ENCODE results near the gene TRIM31. TPM values are rescaled to one million over a fixed set of nuclear protein-coding genes. Genes with fewer than 3 reads are reported as not detected.
A peak's percentile ranks its signal among the peaks of the same experiment; 100 is the strongest.

The TRIM31 gene
- polyA plus RNA-seq, 2 of the 4 experiments (the other 2 are of a cell fraction) = 2.9 to 3.2 TPM

DNA sequence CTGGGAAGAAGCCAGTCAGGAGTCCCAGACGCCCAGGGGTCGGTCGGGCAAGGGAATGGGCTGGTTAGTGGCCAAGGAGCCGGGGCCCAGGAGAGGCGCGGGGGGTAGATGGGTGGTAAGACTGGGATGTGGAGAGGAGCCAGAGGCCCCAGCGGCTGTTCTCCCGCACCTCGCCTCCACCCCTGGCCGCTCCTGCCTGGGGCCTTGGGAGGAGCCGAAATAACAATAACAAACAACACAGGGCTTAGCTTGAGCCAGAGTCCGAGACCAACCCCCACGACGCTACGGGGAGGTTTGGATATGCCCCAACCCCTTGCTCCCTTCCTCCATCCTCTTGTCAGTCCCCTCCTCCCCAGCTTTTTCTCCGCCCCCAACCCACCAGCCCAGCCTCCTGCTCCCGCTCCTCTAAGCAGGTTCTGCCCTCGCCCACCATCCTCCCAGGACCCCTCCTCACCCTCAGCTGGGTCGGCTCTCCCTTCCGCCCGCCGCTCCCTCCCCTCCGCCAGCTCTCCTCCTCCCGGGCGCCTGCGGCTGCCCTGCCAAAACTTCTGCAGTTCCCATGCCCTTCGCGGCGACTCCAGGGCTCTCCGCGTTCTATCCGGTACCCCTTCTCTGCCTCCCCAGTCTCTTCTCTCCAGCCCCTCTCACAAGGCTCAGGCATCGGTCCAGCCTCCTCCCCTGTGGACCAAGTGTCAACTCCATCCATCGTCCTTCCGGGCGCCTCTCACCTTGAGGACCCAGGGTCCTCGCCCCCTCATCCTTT lies 38.4 kb downstream of the TRIM31 start:
- 90% methylated on average over 37 of the region's 37 CpGs for WGBS (ENCODE audit: missing lambda C conversion rate)
- DNase-seq (ENCODE audit: low read depth in 1 of 2, low spot score in 1 of 2) = no peak
- Histone ChIP-seq H3K27ac (no peak overlapping the region), H3K4me3 (no peak overlapping the region; the same call in 2 of the 3 replicates), H3K9me3 (no peaks in the 10 kb centered on the region), H3K4me1 (peaks cover 8% of the 10 kb centered on the region; the same call in 1 of the 3 replicates), H3K4me2 (peak overlapping the region; percentile 63)
- TF ChIP-seq CBX2 (IDR thresholded peaks at IDR 0.05; ENCODE audit: borderline replicate concordance, low read depth) (no peak), NR3C1 (IDR thresholded peaks at IDR 0.05) (no peak), MYC (IDR thresholded peaks at IDR 0.05; ENCODE audit: borderline replicate concordance, low read length) (no peak), USF2 (IDR thresholded peaks at IDR 0.05) (no peak), E2F6 (IDR thresholded peaks at IDR 0.05; ENCODE audit: borderline replicate concordance, low read depth) (no peak), RCOR1 (IDR thresholded peaks at IDR 0.05; ENCODE audit: low read depth, low read length) (no peak), JUN (IDR thresholded peaks at IDR 0.05) (no peak), KDM1A (IDR thresholded peaks at IDR 0.05; ENCODE audit: low read depth) (no peak), TP53 (CRISPR knock-in tag; IDR thresholded peaks at IDR 0.05) (no peak), HOXA7 (CRISPR knock-in tag; IDR thresholded peaks at IDR 0.05) (no peak), POLR2A (IDR thresholded peaks at IDR 0.05; ENCODE audit: low read length) (no peak), FOSL2 (IDR thresholded peaks at IDR 0.05) (no peak), FOSL2 (CRISPR knock-in tag; IDR thresholded peaks at IDR 0.05) (no peak), HEYL (CRISPR knock-in tag; IDR thresholded peaks at IDR 0.05) (no peak), NFE2L2 (conservative IDR thresholded peaks at IDR 0.05; ENCODE audit: low read length) (no peak), RAD21 (conservative IDR thresholded peaks at IDR 0.05 in 1 of 2, IDR thresholded peaks at IDR 0.05 in 1 of 2) (no peak), FOXS1 (CRISPR knock-in tag; IDR thresholded peaks at IDR 0.05) (no peak), JUNB (IDR thresholded peaks at IDR 0.05) (no peak), RARB (CRISPR knock-in tag; IDR thresholded peaks at IDR 0.05) (no peak)
- TF ChIP-seq, protein P1, sequence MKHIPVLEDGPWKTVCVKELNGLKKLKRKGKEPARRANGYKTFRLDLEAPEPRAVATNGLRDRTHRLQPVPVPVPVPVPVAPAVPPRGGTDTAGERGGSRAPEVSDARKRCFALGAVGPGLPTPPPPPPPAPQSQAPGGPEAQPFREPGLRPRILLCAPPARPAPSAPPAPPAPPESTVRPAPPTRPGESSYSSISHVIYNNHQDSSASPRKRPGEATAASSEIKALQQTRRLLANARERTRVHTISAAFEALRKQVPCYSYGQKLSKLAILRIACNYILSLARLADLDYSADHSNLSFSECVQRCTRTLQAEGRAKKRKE (CRISPR knock-in tag; IDR thresholded peaks at IDR 0.05; ENCODE audit: low read depth) = no peak
- no peak for FAIRE-seq
- ChIA-PET POLR2A (no interaction called here), CTCF (interaction anchor here (0.6 to 1.4 kb wide), 5 partner anchors 13 to 51 kb away, joined by 3 read pairs; partner anchors contain the start of gene POLR1H)
- ATAC-seq = no peak

DNA sequence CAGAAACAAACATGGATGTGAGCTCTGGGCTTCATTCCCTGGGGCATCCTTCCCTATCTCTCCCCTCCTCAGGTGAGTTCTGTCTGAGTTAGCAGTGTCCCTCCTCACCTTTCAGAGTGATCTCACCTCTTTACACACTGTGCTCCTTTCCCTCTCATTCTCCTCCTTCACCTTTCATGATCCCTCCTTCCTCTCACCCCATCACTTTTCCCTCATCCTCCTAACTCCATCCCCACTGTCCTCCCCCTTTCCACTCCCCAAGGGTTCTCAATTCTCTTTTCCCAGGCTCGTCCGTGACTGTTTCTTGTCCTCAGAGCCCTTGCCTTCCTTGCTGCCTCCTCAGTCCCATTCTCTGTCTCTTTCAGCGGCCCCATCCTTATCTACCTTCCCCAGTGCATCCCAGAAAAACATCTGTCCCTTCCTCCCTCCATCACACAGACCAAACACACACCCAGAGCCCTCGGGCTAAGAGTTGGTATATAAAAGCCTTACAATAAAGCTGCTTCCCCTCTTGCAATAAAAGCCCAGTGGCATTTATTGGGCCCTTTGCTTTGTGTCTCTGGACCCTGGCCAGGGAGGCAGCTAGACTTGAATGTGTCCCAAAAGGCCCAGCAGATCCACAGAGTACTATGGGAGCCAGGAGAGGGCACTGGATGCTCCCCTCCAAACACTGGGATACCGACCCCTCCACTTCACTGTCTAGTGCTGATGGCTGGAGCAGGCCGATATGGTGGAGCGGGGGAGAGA lies 39.2 kb downstream of the TRIM31 start:
- Histone ChIP-seq H3K4me3 (no peak overlapping the region), H3K27ac (no peak overlapping the region), H3K4me2 (no peak overlapping the region), H3K4me1 (peaks cover 8% of the 10 kb centered on the region; the same call in 1 of the 3 replicates), H3K9me3 (no peaks in the 10 kb centered on the region)
- CTCF ChIA-PET = interaction anchor here (1.1 kb wide), 1 partner anchor 52 kb away, joined by 3 read pairs; no protein-coding TSS in a partner anchor
- FAIRE-seq = no peak
- DNase-seq (ENCODE audit: low read depth in 1 of 2, low spot score in 1 of 2) = no peak
- TF ChIP-seq PBX3 (IDR thresholded peaks at IDR 0.05) (no peak), NPAS2 (CRISPR knock-in tag; IDR thresholded peaks at IDR 0.05; ENCODE audit: borderline replicate concordance) (no peak), TFCP2L1 (CRISPR knock-in tag; IDR thresholded peaks at IDR 0.05) (no peak), CHD2 (IDR thresholded peaks at IDR 0.05; ENCODE audit: low read length, partially characterized antibody) (no peak), ZFP36 (IDR thresholded peaks at IDR 0.05; ENCODE audit: borderline replicate concordance, partially characterized antibody) (no peak), KDM1A (IDR thresholded peaks at IDR 0.05; ENCODE audit: low read depth) (no peak)
- ATAC-seq = no peak
- WGBS (ENCODE audit: missing lambda C conversion rate) = 69% methylated on average over 6 of the region's 7 CpGs
- POLR2A ChIA-PET = no interaction called here
